GM18519 (cell line): ENCODE data around the gene PGC.

Source experiments
- ATAC-seq: cut with Tn5 transposase; IDR thresholded peaks from one replicate; pipeline ENCODE4 v1.9.1; 2021; ENCODE audit warnings: mild to moderate bottlenecking, moderate library complexity; ENCODE audit not compliant: unreplicated experiment, low FRiP score

PGC gene

GRCh38 chr6:41702771-41703494, 44.3 kb downstream of the PGC start:
- no peak for ATAC-seq

- no peak for ATAC-seq
These were observed 45.0 kb downstream of the PGC start for GRCh38 chr6:41702089-41702745.

GRCh38 chr6:41700463-41701347, 46.5 kb downstream of the PGC start:
- ATAC-seq: no peak

- ATAC-seq: no peak
These were observed 48.1 kb downstream of the PGC start for GRCh38 chr6:41699063-41699462.

- ATAC-seq: no peak
These were observed 49.1 kb downstream of the PGC start for GRCh38 chr6:41697861-41698781.

GRCh38 chr6:41696788-41697187, 50.4 kb downstream of the PGC start:
- ATAC-seq: no peak

- ATAC-seq: no peak
These were observed 51.4 kb downstream of the PGC start for GRCh38 chr6:41695825-41696224.

GRCh38 chr6:41694815-41695526, 52.2 kb downstream of the PGC start:
- no peak for ATAC-seq

- ATAC-seq: no peak
These were observed 53.6 kb downstream of the PGC start for GRCh38 chr6:41693281-41694240.

- ATAC-seq: no peak
These were observed 54.5 kb downstream of the PGC start for GRCh38 chr6:41692730-41693129.

- ATAC-seq: no peak
These were observed 55.0 kb downstream of the PGC start for GRCh38 chr6:41692080-41692675.

GRCh38 chr6:41691426-41692079, 55.6 kb downstream of the PGC start:
- no peak for ATAC-seq

GRCh38 chr6:41690541-41691330, 56.5 kb downstream of the PGC start:
- ATAC-seq: no peak

GRCh38 chr6:41689171-41690008, 57.8 kb downstream of the PGC start:
- no peak for ATAC-seq

GRCh38 chr6:41688256-41688965, 58.8 kb downstream of the PGC start:
- no peak for ATAC-seq
